Fibroblast of lung (primary cell): Measurements from ENCODE around the gene AGBL4.

Experiments used
- EZH2 ChIP-seq: IDR thresholded peaks from 2 replicates; pipeline ENCODE4 v1.5.1; 2012; ENCODE audit warnings: low read length, control low read depth, mild to moderate bottlenecking; ENCODE audit errors: missing control alignments
- TF ChIP-seq, protein P1 (sequence below), 2 donors: IDR thresholded peaks in 1 of 2; conservative IDR thresholded peaks in 1 of 2; 1 replicate in 1 of 2; 2 replicates in 1 of 2; pipeline ENCODE4 v1.5.1; 2011 to 2012; ENCODE audit warnings: low read length in 2 of 2, control low read depth in 1 of 2, inconsistent platforms in 1 of 2, low read depth in 1 of 2, mild to moderate bottlenecking in 1 of 2

GRCh38 chr1:48571303-48571987 lies 1452.3 kb downstream of the AGBL4 start:
- TF ChIP-seq EZH2: no peak
- TF ChIP-seq, protein P1, sequence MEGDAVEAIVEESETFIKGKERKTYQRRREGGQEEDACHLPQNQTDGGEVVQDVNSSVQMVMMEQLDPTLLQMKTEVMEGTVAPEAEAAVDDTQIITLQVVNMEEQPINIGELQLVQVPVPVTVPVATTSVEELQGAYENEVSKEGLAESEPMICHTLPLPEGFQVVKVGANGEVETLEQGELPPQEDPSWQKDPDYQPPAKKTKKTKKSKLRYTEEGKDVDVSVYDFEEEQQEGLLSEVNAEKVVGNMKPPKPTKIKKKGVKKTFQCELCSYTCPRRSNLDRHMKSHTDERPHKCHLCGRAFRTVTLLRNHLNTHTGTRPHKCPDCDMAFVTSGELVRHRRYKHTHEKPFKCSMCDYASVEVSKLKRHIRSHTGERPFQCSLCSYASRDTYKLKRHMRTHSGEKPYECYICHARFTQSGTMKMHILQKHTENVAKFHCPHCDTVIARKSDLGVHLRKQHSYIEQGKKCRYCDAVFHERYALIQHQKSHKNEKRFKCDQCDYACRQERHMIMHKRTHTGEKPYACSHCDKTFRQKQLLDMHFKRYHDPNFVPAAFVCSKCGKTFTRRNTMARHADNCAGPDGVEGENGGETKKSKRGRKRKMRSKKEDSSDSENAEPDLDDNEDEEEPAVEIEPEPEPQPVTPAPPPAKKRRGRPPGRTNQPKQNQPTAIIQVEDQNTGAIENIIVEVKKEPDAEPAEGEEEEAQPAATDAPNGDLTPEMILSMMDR (conservative IDR thresholded peaks at IDR 0.05 in 1 of 2, IDR thresholded peaks at IDR 0.05 in 1 of 2; ENCODE audit: low read depth in 1 of 2, low read length in 2 of 2): no peak
